RKO (cell line): ENCODE data around the gene CAMSAP2.
"Not testable (repeated sequence)": the region's sequence is repeated elsewhere in the genome, so short reads cannot be mapped to it uniquely, and the experiment has no call there.

Experiments used
- DNase-seq: peaks from one replicate; pipeline ENCODE4 v3.0.0-alpha.2; 2016; ENCODE audit warnings: low spot score

Gene CAMSAP2

DNA sequence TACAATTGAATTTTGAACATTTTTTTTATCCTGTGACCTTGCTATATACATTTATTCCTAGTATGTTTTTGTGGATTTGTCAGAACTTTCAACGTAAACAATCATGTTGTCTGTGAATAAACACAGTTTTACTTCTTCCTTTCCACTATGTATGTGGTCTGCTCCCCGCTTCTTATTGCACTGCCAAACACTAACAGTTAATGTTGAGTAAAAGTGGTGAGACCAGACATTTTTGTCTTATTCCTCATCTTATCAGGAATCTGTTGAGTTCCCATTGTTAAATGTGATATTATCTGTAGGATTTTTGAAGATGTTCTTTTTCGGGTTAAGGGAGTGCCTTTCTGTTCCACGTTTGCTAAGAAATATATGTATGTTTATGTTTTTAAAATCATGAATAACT lies 45.9 kb downstream of the CAMSAP2 start:
- DNase-seq: no peak

DNA sequence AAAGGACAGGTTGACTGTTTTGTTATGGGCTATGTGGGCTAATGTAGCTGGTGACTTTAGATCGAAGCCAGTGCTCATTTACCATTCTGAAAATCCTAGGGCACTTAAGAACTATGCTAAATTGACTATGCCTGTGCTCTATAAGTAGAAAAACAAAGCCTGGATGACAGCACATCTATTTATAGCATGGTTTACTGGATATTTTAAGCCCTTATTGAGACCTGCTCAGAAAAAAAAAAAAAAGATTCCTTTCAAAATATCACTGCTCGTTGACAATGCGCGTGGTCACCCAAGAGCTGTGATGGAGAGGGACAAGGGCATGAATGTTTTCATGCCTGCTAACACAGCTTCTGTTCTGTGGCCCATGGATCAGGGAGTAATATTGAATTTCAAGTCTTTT lies 48.1 kb downstream of the CAMSAP2 start:
- no peak for DNase-seq

DNA sequence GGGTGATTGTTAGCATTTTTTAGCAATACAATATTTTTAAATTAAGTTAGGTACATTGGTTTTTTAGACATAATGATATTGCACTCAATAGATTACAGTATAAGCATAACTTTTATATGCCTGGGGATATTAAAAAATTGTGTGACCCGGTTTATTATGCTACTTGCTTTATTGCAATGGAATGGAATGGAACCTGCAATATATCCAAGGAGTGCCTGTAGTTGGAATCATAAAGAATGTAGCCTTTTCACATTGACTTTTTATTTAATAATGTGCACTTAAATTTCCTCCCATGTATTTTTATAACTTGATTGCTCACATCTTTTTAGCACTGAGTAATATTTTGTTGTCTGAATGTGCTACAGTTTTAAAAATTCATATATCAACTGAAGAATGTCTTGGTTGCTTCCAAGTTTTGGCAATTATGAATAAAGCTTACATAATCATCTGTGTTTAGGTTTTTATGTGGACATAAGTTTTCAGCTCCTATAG lies 49.2 kb downstream of the CAMSAP2 start:
- no peak for DNase-seq

GRCh38 chr1:200791012-200791411 lies 52.3 kb downstream of the CAMSAP2 start:
- not testable (repeated sequence) for DNase-seq

- DNase-seq: no peak
Observed at GRCh38 chr1:200793677-200794076, 55.0 kb downstream of the CAMSAP2 start.

- no peak for DNase-seq
Observed at GRCh38 chr1:200794506-200795065, 55.9 kb downstream of the CAMSAP2 start.

GRCh38 chr1:200795156-200795555 lies 56.5 kb downstream of the CAMSAP2 start:
- DNase-seq: no peak

GRCh38 chr1:200802042-200802441 lies 63.3 kb downstream of the CAMSAP2 start:
- DNase-seq: no peak

- peak; percentile 86 for DNase-seq
Observed at GRCh38 chr1:200802865-200803512, 64.3 kb downstream of the CAMSAP2 start.

- no peak for DNase-seq
Observed at GRCh38 chr1:200805719-200806118, 67.0 kb downstream of the CAMSAP2 start.

GRCh38 chr1:200808846-200809245 lies 70.2 kb downstream of the CAMSAP2 start:
- no peak for DNase-seq

- no peak for DNase-seq
Observed at GRCh38 chr1:200811704-200812103, 73.0 kb downstream of the CAMSAP2 start.

GRCh38 chr1:200816624-200817224 lies 78.0 kb downstream of the CAMSAP2 start:
- not testable (repeated sequence) for DNase-seq

- no peak for DNase-seq
Observed at GRCh38 chr1:200818248-200818647, 79.6 kb downstream of the CAMSAP2 start.

- DNase-seq: no peak
Observed at GRCh38 chr1:200819726-200820125, 81.0 kb downstream of the CAMSAP2 start.

- no peak for DNase-seq
Observed at GRCh38 chr1:200831091-200831490, 92.4 kb downstream of the CAMSAP2 start.

GRCh38 chr1:200834383-200834782 lies 95.7 kb downstream of the CAMSAP2 start:
- DNase-seq: no peak

DNA sequence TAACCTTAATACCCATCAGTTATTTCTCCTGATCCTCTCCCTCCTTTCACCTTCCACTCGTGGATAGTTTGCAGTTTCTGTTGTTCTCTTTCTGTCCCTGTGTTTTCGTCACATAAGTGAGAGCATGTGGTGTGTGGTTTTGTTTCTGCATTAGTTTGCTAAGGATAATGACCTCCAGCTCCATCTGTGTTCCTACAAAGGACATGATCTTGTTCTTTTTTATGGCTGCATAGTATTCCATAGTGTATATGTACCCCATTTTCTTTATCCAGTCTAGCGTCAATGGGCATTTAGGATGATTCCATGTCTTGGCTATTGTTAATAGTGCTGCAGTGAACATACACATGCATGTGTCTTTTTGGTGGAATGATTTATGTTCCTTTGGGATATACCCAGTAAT lies 97.5 kb downstream of the CAMSAP2 start:
- DNase-seq: no peak

DNA sequence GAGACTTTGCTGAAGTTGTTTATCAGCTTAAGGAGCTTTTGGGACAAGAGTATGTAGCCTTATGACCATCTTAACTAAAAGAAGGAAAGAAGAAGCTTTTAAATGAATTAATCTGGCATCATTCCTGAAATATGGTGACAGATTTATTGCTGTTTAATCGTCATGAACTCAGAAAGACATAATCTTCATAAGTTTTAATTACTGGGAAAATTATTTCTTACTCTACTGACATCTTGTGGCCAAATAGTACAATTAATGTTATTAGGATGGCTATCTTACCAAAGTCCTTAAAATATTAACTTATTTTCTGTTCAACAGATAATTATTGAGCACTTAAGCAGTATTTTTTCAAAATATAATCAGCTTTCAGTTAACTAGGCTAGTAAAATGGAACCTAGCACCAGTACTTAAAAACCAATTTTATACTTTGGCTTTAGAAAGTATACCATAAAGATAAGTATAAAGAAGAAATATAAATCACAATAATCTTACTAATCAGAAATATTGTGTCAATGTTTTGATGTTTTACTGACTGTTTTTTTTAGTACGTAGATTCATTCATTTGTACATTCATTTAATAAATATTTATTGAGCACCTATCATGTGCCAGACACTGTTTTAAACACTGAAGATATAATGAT lies 99.4 kb downstream of the CAMSAP2 start:
- peak; percentile 58 for DNase-seq

DNA sequence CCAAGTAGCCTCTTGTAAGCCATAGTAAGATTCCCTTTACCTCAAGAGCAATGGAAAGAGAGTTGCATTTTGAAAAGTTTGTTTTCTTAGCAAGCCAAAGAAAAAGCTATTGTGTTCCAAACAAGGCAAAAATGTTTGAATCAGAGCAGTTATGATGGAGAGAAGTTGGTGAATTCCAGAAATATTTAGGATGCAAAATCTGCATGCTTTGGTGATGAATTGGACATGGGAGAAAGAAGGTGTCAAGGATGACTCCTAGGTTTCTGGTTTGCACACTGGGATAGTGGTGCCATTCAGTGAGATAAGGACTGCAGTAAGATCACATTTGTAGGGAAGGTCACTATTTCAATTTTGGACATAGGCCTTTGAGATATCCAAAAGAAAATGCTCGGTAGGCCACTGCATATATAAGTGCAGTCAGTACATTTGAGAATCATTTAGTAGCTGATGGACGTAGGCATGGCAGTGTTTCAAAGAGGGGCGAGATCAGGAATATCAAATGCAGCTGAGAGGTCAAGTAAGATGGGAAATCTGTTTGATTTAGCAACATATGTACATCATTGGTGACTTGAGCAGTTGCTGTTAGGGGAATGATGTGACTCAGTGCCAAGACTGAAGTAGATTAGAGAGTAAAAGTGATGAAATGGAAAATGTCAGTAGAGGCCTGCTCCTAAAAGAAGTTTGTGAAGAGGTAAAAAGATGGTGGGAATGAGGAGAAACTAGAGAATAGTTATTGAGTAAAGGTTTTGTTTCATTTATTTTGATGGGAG lies 100.2 kb downstream of the CAMSAP2 start:
- no peak for DNase-seq

DNA sequence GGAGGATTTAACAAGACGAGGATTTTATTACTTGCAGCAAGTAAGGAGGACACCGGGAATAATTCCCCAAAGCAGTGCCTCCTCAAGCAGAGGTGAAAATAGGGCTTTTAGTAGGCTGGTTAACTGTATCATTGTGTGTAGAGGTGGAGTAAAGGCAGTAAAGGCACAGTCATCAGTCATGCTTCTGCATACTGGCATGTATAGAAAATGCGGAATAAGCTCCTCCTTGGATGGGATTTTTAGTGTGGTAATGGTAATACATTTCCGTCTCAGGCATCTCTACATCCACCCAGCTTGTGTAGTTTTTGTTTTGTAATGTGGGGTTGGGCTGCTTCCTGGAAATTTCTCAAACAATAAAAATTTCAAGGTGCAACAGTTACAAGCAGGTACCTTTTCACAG lies 106.7 kb downstream of the CAMSAP2 start:
- no peak for DNase-seq

DNA sequence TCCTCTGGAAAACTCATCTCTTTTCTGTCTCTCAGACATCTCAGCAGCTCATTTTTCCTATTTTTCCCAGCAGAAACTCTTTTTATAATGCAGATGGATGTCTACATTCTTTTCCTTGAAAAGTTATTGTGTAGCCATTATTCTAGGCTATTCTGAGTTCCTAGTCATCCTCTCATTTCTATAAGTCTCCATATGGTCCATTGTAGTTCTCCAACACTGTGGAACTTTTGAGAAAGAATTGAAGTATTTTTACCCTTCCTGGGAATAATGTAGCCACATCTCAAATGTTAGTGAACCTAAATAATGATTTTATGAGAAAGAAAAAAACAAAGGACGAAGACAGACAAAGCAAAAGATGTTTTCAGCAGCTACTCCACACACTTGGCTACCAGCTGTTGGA lies 107.7 kb downstream of the CAMSAP2 start:
- no peak for DNase-seq
